ENCODE results near the gene ACACB.

GRCh38 chr12:109121346-109121880 is 5.0 kb downstream of the ACACB start:
- TF ChIP-seq CTCF (conservative IDR thresholded peaks at IDR 0.05; ENCODE audit: low read depth, low read length) (no peak), EZH2 (IDR thresholded peaks at IDR 0.05; ENCODE audit: borderline replicate concordance, low read depth, low read length, poor library complexity, severe bottlenecking) (no peak)

Data from A673 (cell line).